ENCODE data around the gene ZNF407. TPM values are rescaled to one million over a fixed set of nuclear protein-coding genes. Genes with fewer than 3 reads are reported as not detected.

The ZNF407 gene
- total and polyA plus RNA-seq, 8 donors: 2.1 to 49.0 (median 14.6) TPM

DNA sequence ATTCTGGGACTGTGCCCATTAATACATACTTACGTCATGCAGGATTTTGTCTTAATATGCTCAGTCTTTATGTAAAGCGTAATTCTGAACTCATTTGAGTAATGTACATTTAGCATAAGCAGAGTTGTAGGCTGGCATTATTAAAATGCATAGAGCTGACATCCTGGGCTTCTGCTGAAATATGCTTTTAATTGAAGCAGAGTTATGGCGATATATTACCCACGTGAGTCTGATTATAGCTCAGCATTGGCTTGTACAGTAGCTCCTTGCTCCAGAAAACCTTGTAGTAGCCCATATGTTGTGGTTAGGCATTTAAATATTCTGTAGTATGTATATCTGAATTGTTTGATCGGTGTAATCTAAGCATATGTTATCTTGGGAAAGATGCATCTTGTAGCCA, 377.3 kb downstream of the ZNF407 start:
- H3K9me3 ChIP-seq: no peaks in the 10 kb centered on the region
- 48 to 74% (median 57%) methylated on average over 5 of the region's 5 CpGs for WGBS, 5 donors
- H3K27ac ChIP-seq: no peak overlapping the region
- no peak overlapping the region for H3K4me3 ChIP-seq
- DNase-seq: no peak
- no peaks in the 10 kb centered on the region for H3K27me3 ChIP-seq
- intact Hi-C loops (cut with DNase I; ENCODE audit: low total_unique reads): no loop called here
- peaks cover 0 to 18% (median 0%) of the 10 kb centered on the region in 4 donors for H3K4me1 ChIP-seq
- H3K36me3 ChIP-seq: no peaks in the 10 kb centered on the region
- no peak for TF ChIP-seq EP300 (IDR thresholded peaks at IDR 0.05)

- Histone ChIP-seq H3K9me3 (no peaks in the 10 kb centered on the region), H3K27me3 (no peaks in the 10 kb centered on the region), H3K27ac (no peak overlapping the region), H3K4me1 (peaks cover 0 to 9% (median 0%) of the 10 kb centered on the region in 4 donors), H3K4me3 (no peak overlapping the region), H3K36me3 (peaks cover 0 to 6% (median 0%) of the 10 kb centered on the region in 4 donors)
- TF ChIP-seq EP300 (IDR thresholded peaks at IDR 0.05) (no peak), POLR2A (IDR thresholded peaks at IDR 0.05) (no peak), CTCF (IDR thresholded peaks at IDR 0.05) (no peak), POLR2AphosphoS5 (IDR thresholded peaks at IDR 0.05) (no peak)
- intact Hi-C loops (cut with DNase I; ENCODE audit: low total_unique reads): no loop called here
- peak in 1 of 2 donors; percentile 18 for DNase-seq
- WGBS, 5 donors: 58 to 68% (median 62%) methylated on average over 11 of the region's 11 CpGs
Measured at GRCh38 chr18:74976331-74976909, 378.8 kb downstream of the ZNF407 start.

DNA sequence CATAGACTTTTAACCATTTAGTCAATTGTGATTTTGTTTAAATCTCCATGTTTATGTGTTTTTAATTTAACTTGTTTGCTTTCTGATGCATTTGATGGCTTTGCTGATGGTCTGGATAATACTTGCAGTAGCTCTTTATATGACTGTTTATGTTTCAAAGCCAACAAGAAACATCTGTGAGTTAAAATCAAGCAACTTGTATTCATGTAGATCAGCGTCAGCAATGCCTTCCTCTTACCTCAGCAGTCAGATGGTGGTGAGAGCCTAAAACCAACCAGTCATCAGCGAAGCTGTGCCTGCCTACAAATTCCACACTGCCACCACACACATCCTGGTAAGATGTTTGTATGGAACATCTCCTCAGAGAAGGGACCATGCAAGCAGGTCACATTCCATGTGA, 379.4 kb downstream of the ZNF407 start:
- Histone ChIP-seq H3K4me1 (peaks cover 0 to 7% (median 0%) of the 10 kb centered on the region in 4 donors), H3K27ac (no peak overlapping the region), H3K27me3 (no peaks in the 10 kb centered on the region), H3K36me3 (peaks cover 0 to 6% (median 0%) of the 10 kb centered on the region in 4 donors), H3K4me3 (no peak overlapping the region), H3K9me3 (no peaks in the 10 kb centered on the region)
- WGBS, 5 donors: 89 to 96% (median 93%) methylated on average over 2 of the region's 2 CpGs
- no peak for DNase-seq
- no peak for TF ChIP-seq EP300 (IDR thresholded peaks at IDR 0.05)
- TF ChIP-seq CTCF (IDR thresholded peaks at IDR 0.05): no peak
- TF ChIP-seq POLR2A (IDR thresholded peaks at IDR 0.05): no peak
- no peak for TF ChIP-seq POLR2AphosphoS5 (IDR thresholded peaks at IDR 0.05)
- intact Hi-C loops (cut with DNase I; ENCODE audit: low total_unique reads): no loop called here

- 80 to 100% (median 97%) methylated on average over 1 to 6 of the region's 6 CpGs for WGBS, 5 donors
- Histone ChIP-seq H3K36me3 (peaks cover 0 to 6% (median 0%) of the 10 kb centered on the region in 4 donors), H3K27ac (no peak overlapping the region), H3K9me3 (no peaks in the 10 kb centered on the region), H3K4me3 (no peak overlapping the region), H3K27me3 (no peaks in the 10 kb centered on the region), H3K4me1 (peaks cover 0 to 7% (median 0%) of the 10 kb centered on the region in 4 donors)
- intact Hi-C loops (cut with DNase I; ENCODE audit: low total_unique reads): no loop called here
- TF ChIP-seq POLR2A (IDR thresholded peaks at IDR 0.05) (no peak), POLR2AphosphoS5 (IDR thresholded peaks at IDR 0.05) (no peak), EP300 (IDR thresholded peaks at IDR 0.05) (no peak), CTCF (IDR thresholded peaks at IDR 0.05) (no peak)
- no peak for DNase-seq
Measured at GRCh38 chr18:74980669-74981068, 383.0 kb downstream of the ZNF407 start.

DNA sequence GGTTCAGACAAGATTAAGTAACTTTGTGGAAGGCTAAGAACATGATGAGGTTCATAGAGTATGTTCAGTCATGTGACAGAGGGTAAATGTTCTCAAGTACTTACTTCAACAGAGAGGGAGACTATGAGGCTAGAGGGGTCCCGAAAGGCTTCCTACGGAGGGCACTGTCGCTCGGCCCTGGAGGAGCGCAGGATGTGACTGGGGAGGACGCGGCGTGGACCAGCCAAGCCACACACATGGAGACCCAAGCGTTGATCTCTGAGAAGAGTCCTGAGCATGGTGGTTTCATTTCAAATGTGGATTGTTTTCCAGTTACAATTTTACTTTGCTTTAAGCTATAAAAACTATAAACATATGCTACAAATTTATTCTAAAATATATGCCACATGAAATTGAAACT, 383.8 kb downstream of the ZNF407 start:
- DNase-seq: no peak
- intact Hi-C loops (cut with DNase I; ENCODE audit: low total_unique reads): no loop called here

More for the DNA sequence above, 383.8 kb downstream of the ZNF407 start:
- Histone ChIP-seq H3K4me3 (no peak overlapping the region), H3K4me1 (peaks cover 0 to under 1% (median 0%) of the 10 kb centered on the region in 4 donors), H3K27ac (no peak overlapping the region), H3K36me3 (peaks cover 0 to 6% (median 0%) of the 10 kb centered on the region in 4 donors), H3K27me3 (no peaks in the 10 kb centered on the region), H3K9me3 (no peaks in the 10 kb centered on the region)
- TF ChIP-seq POLR2A (IDR thresholded peaks at IDR 0.05) (no peak), POLR2AphosphoS5 (IDR thresholded peaks at IDR 0.05) (no peak), EP300 (IDR thresholded peaks at IDR 0.05) (no peak), CTCF (IDR thresholded peaks at IDR 0.05) (no peak)
- 96 to 100% (median 99%) methylated on average over 9 of the region's 9 CpGs for WGBS, 5 donors

All from stomach (tissue), 9 donors.